OCI-LY1 (cell line): Measurements from ENCODE around the gene MFAP1.

Source experiments
- EZH2 ChIP-seq: fragments of 200-600 bp; sonication (generic), shearing (Covaris generic); IDR thresholded peaks from 2 replicates; pipeline ENCODE4 v1.8.0; 2017; ENCODE audit warnings: borderline replicate concordance, mixed run types, mild to moderate bottlenecking, antibody characterized with exemption, low read length, moderate library complexity, mixed read lengths
- TF ChIP-seq, protein P1 (sequence below): fragments of 200-600 bp; sonication (generic), shearing (Covaris generic); IDR thresholded peaks from 2 replicates; pipeline ENCODE4 v1.5.1; 2017; ENCODE audit warnings: mild to moderate bottlenecking, antibody characterized with exemption, low read length, moderate library complexity, mixed read lengths

DNA sequence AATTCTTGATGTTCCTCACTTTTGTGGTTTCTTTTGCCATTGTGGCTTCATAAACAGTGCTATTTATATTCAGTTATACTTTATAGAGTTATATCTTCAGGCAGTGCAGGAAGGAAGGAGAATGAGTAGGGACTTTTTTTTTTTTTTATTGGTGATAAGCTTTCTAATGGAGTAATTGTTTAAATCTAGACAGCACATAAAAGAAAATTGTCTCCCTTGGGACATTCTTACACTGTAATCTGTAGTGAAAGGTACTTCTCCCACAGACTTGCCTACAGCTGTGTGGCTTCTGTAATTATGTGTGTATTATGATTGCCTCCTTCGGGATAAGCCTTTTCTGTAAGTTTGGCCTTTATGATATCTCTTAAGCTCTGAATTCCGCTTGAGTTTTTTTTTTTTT is 43.9 kb upstream of the MFAP1 start:
- TF ChIP-seq, protein P1, sequence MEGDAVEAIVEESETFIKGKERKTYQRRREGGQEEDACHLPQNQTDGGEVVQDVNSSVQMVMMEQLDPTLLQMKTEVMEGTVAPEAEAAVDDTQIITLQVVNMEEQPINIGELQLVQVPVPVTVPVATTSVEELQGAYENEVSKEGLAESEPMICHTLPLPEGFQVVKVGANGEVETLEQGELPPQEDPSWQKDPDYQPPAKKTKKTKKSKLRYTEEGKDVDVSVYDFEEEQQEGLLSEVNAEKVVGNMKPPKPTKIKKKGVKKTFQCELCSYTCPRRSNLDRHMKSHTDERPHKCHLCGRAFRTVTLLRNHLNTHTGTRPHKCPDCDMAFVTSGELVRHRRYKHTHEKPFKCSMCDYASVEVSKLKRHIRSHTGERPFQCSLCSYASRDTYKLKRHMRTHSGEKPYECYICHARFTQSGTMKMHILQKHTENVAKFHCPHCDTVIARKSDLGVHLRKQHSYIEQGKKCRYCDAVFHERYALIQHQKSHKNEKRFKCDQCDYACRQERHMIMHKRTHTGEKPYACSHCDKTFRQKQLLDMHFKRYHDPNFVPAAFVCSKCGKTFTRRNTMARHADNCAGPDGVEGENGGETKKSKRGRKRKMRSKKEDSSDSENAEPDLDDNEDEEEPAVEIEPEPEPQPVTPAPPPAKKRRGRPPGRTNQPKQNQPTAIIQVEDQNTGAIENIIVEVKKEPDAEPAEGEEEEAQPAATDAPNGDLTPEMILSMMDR = no peak
- no peak for TF ChIP-seq EZH2
